Measurements from ENCODE around the gene UBAP1.
"Not testable (repeated sequence)": the region's sequence is repeated elsewhere in the genome, so short reads cannot be mapped to it uniquely, and the experiment has no call there.

The UBAP1 gene

GRCh38 chr9:34178436-34179212 lies at the start of gene UBAP1:
TSS of gene UBAP1 (plus strand) at chr9:34179043. CDS start at chr9:34220915, 41,872 bp downstream.
- peak; percentile 81 to 92 (median 90) for DNase-seq (ENCODE audit: low read depth in 3 of 3)

DNA sequence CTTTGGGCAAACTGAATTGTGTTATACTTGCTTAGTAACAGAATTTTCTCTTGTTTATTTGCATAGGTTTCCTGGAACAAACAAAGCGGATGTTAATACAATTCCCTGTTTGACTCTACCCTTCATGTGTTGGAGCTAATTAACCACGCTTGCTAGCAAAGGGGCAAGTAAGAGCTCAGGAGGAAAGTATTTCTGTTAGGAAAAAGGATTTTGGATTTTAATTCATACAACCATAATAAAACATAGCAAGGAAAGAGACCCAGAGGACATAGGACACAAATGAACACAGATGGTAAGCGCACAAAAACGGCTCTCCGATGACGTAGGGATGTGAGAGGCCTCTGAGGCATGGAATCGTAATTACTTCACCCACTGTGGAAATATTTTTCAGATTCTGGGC lies 47.3 kb upstream of the UBAP1 start:
- DNase-seq (ENCODE audit: low read depth in 3 of 3), result no peak

DNA sequence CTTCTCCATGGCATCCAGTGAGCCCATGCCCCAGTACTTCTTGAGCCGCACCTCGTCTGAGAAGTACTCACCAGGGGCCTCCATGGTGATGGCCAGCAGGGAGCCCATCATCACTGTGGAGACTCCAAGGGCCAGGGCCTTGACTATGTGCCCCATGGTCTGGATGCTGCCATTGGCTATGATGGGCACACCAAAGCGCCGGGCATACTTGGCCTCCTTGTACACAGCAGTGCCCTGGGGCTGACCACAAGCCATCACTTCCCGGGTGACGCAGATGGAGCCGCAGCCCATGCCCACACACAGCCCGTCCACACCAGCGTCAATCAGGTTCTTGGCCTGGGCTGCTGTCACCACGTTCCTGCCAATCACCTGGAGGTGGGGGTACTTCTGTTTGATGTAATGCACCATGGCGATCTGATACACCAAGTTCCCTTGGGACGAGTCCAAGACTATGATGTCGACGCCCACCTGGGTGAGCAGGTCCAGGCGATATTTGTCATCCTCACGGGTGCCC lies 45.4 kb upstream of the UBAP1 start:
- DNase-seq (ENCODE audit: low read depth in 3 of 3), result no peak

GRCh38 chr9:34134521-34134920 lies 44.3 kb upstream of the UBAP1 start:
- no peak for DNase-seq (ENCODE audit: low read depth in 3 of 3)

GRCh38 chr9:34138644-34139043 lies 40.2 kb upstream of the UBAP1 start:
- DNase-seq (ENCODE audit: low read depth in 3 of 3), result not testable (repeated sequence)

- no peak for DNase-seq (ENCODE audit: low read depth in 3 of 3)
Measured at GRCh38 chr9:34139477-34140146, 39.2 kb upstream of the UBAP1 start.

DNA sequence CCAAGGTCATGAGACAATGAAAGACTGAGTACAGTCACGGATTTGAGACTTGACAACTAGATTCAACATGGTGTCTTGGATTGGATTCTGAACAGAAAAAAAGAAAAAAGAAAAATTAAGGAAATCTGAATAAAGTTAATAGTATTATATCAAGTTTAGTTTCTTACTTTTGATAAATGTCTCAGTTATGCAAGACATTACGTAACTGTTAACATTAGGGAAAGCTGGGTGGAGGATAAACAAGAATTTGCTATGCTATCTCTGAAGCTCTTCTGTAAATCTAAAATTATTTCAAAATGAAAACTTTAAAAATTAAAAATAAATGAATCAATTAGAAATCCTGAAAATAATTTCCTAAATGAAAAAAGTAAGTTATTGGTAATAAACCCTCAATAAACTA lies 38.0 kb upstream of the UBAP1 start:
- no peak for DNase-seq (ENCODE audit: low read depth in 3 of 3)

- no peak for DNase-seq (ENCODE audit: low read depth in 3 of 3)
Measured at GRCh38 chr9:34143116-34143515, 35.7 kb upstream of the UBAP1 start.

DNA sequence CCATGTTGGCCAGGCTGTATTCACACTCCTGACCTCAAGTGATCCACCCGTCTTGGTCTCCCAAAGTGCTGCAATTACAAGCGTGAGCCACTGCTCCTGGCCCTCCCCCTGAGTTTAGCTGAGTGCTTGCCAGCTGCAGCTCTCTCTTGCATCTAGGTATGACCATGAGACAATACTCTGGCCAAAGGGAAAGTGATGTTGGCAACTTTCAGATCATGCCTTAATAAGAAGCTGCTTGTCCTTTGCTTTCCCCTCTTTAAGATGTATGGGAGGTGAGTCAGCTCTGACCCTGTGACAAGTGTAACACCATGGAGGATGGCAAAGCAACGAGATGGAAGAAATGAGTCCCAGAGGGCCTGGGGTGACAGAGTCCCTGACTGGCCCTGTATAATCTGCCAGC lies 33.7 kb upstream of the UBAP1 start:
- DNase-seq (ENCODE audit: low read depth in 3 of 3), result no peak

DNA sequence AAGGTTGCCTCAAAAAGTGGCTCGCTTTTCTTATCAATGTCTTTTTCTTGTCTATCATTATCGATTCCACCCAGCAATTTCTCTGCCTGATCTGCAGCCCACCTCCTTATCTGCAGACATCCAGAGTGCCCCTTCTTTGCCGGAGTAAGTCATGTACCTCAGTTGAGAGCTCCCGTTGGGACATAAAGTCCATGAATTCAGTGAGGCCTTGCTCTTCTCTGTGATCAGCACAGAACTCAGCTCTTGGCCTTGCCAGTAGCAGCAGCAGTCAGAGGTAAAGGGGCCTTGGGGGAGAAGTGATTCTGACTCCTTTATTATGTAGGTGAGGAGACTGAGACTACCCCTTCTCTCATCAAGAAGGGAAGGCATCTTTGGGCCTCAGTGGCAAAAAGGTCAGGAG lies 27.4 kb upstream of the UBAP1 start:
- DNase-seq (ENCODE audit: low read depth in 3 of 3), result no peak

DNA sequence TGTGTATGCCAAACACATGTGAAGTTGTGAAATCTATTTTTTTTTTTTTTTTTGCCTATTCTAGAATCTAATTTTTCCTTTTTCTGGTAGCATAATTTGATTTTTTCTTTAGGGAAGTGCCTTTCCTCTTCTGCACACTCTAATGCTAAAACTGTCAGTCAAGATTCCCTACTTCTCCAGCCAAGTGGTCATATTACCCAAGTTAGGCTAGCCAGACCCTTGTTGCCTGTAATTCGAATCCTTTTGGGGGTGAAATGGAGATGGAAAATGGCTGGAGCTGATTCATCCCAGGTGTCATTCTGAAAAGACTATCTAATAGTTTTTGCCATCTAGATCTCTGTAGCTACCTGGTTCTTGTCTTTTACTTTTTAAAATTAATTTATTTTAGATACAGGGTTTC lies 24.8 kb upstream of the UBAP1 start:
- DNase-seq (ENCODE audit: low read depth in 3 of 3), result no peak

DNA sequence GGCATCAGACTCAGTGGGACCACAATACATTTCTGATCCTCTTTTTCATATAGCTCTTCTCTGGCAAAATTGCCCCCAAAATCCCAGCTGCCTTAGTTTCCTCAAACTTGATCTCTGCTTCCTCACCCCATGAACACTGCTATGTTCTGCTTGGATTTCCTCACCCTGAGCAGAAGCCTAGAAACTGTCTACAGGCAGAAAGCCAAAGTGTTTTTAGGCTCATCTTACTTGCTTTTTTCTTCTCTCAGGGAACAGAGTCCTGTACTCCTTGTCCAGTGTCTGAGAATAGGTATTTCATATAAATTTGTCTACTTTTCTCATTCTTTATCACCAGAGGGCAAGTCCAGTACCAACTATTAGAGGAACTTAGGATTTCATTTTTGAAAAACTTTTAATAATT lies 21.5 kb upstream of the UBAP1 start:
- no peak for DNase-seq (ENCODE audit: low read depth in 3 of 3)

- no peak for DNase-seq (ENCODE audit: low read depth in 3 of 3)
Measured at GRCh38 chr9:34157898-34158297, 20.9 kb upstream of the UBAP1 start.

DNA sequence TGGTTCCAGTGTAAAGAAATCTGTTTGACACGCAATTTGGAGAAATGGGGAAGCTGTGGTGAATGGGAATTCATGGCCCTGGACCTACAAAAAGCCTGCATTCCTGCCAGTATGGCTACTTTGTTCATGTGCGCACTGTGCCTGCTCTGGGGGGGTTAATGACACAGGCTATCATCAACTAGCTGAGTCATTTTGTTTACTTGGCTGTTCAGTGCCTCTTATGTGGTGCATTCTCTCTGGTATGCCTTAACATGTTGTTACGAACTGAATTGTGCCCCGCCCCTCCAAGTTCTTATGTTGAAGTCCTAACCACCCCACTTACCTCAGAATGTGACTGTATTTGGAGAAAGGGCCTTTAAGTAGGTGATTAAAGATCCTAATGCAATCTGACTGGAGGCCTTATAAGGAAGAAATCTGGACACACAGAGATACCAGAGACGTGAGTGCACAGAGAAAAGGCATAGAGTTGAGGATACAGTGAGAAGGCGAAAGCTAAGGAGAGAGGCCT lies 20.4 kb upstream of the UBAP1 start:
- no peak for DNase-seq (ENCODE audit: low read depth in 3 of 3)

- no peak for DNase-seq (ENCODE audit: low read depth in 3 of 3)
Measured at GRCh38 chr9:34163434-34163833, 15.4 kb upstream of the UBAP1 start.

GRCh38 chr9:34169125-34169524 lies 9.7 kb upstream of the UBAP1 start:
- no peak for DNase-seq (ENCODE audit: low read depth in 3 of 3)

GRCh38 chr9:34170237-34170991 lies 8.4 kb upstream of the UBAP1 start:
- DNase-seq (ENCODE audit: low read depth in 3 of 3), result no peak

- DNase-seq (ENCODE audit: low read depth in 3 of 3), result peak in 1 of 3 experiments; percentile 23
Measured at GRCh38 chr9:34171753-34172535, 6.9 kb upstream of the UBAP1 start.

- no peak for DNase-seq (ENCODE audit: low read depth in 3 of 3)
Measured at GRCh38 chr9:34176089-34176488, 2.8 kb upstream of the UBAP1 start.

GRCh38 chr9:34177593-34178435 lies 1.0 kb upstream of the UBAP1 start:
- no peak for DNase-seq (ENCODE audit: low read depth in 3 of 3)
